CD4-positive, alpha-beta T cell treated with Interleukin-17A for 1 hour (primary cell): Measurements from ENCODE around the gene IQGAP1.
A peak's percentile ranks its signal among the peaks of the same experiment; 100 is the strongest.
"Not testable (repeated sequence)": the region's sequence is repeated elsewhere in the genome, so short reads cannot be mapped to it uniquely, and the experiment has no call there.

Source experiments
- DNase-seq: peaks from one replicate; pipeline ENCODE4 v3.0.0-alpha.2; 2020

Gene IQGAP1

DNA sequence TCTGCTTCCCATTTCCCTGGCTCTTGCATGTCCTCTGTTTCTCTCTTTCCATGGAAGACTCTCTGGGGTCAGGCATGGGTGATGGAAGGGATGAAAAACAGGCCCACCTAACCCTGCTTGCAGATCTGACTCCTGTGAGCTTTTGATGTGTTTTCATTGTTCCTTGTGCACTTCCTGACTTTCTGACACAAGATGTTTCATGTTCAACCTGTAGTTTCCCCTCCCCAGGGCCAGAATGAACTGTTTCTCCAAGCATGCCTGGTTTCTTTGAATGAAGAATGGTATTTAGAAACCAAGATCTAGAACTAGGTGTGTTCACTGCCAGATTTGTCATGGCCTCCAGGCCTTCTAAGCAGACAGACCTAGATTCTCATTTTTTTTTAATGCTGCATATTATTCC, 105.6 kb downstream of the IQGAP1 start:
- no peak for DNase-seq

DNA sequence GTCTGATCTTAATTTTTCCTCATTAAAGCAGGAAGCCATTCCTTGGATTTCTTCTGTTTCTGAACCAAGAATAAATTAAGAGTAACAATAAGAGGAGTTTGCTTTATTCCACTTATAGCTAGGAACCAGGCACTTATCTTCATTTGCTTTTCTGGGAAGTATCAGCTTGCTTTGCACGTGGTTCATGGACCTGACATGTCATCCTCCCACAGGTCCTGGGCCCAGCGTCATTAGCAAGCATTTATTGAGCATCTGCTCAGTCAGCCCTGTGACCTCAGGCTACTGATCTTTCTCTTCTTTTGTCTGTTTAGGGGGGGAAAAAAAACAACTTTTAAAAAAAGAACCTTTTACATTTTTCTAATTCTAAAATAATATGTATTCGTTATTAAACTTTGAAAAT, 107.0 kb downstream of the IQGAP1 start:
- DNase-seq = no peak

DNA sequence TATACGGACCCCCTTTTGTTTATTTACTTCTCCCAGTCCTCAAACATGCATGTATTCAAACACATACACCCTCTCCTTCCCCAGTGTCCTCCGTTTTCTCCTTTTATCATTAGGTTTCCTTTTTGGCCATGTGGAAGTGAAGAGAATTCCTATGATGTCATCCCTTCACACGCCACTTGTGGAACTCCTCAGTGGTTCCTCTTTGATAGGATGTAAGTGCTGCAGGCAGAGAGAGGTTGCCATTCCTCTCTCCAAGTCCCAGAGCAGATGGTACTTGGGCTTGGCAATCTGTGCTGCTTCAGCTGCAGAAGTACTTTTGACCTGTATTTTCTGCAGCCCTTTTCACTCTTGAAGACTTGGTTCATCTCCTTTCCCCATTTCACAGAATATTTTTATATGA, 108.7 kb downstream of the IQGAP1 start:
- DNase-seq = no peak

DNA sequence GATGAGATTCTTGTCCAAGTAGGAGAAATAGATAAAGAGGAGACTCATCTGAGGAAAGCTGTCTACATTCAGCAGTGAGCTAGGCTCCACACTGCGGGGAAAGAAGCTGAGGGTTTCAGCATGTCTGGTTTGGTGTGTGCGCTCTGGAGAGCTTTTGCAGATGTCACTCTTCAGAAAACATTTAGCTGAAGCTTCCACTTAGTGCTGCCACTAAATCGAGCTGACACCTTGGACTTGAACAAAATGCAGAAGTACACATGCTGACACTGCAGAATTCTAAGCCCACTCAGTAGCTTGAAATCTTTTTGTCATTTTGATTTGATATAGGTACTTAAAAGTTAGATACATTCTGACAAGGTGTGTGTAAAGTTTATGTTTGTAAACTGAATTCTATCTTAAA, 109.3 kb downstream of the IQGAP1 start:
- no peak for DNase-seq

DNA sequence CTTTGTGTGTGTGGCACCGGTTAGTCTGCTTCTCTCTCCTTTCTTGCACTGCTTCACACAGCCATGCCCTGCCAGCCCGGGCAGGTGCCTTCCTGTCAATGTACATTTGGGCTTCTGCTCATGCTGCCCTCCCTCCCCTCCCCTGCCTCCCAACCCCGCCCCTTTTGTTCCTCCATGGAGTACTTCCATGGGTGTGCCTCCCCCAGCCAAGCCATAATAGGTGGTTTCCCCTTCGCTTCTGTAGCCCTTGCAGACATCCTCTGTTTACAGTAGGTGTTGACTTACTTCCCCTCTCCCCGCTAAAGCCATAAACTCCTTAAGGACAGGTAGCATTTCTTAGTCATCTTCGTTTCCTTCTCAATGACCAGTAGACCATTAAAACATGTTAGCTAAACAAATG, 109.9 kb downstream of the IQGAP1 start:
- DNase-seq = no peak

DNA sequence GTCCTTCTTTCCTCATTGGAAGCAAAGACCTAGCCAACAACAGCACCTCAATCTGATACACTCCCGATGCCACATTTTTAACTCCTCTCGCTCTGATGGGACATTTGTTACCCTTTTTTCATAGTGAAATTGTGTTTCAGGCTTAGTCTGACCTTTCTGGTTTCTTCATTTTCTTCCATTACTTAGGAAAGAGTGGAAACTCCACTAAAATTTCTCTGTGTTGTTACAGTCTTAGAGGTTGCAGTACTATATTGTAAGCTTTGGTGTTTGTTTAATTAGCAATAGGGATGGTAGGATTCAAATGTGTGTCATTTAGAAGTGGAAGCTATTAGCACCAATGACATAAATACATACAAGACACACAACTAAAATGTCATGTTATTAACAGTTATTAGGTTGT, 112.1 kb downstream of the IQGAP1 start:
- no peak for DNase-seq

DNA sequence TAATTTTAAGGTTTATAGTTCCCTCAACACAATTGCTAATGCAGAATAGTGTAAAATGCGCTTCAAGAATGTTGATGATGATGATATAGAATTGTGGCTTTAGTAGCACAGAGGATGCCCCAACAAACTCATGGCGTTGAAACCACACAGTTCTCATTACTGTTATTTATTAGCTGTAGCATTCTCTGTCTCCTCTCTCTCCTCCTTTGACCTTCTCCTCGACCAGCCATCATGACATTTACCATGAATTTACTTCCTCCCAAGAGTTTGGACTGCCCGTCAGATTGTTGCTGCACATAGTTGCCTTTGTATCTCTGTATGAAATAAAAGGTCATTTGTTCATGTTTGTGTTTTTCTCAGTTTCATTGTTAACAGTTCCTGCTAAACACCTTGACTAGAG, 113.9 kb downstream of the IQGAP1 start:
- no peak for DNase-seq

DNA sequence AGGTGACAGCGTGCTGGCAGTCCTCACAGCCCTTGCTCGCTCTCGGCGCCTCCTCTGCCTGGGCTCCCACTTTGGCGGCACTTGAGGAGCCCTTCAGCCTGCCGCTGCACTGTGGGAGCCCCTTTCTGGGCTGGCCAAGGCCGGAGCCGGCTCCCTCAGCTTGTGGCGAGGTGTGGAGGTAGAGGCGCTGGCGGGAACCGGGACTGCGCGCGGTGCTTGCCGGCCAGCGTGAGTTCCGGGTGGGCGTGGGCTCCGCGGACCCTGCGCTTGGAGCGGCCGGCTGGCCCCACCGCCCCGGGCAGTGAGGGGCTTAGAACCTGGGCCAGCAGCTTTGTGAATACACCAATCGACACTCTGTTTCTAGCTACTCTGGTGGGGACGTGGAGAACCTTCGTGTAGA, 122.7 kb downstream of the IQGAP1 start:
- not testable (repeated sequence) for DNase-seq

DNA sequence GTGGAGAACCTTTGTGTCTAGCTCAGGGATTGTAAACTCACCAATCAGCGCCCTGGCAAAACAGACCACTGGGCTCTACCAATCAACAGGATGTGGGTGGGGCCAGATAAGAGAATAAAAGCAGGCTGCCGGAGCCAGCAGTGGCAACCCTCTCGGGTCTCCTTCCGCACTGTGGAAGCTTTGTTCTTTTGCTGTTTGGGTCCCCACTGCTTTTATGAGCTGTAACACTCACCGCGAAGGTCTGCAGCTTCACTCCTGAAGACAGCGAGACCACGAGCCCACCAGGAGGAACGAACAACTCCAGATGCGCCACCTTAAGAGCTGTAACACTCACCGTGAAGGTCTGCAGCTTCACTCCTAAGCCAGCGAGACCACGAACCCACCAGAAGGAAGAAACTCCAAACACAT, 123.2 kb downstream of the IQGAP1 start:
- DNase-seq = peak; percentile 15

DNA sequence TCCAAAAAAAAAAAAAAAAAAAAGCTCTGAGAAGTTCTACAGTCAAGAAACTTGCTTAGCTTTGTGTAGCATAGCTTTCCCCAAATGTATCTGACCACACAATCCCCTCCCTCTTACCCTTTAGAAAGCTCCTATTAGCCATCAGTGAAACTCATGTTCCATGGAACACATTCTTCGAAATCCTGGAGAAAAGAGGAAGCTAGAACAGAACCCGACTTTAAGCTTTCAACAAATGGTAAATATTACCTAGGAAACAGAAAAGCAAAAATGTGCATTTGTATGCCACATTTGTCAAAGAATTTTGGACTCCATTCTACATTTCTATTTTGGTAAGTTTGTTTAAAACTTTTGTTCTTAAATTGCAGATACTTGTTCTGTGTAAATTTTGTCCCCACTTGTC, 124.2 kb downstream of the IQGAP1 start:
- DNase-seq = no peak

DNA sequence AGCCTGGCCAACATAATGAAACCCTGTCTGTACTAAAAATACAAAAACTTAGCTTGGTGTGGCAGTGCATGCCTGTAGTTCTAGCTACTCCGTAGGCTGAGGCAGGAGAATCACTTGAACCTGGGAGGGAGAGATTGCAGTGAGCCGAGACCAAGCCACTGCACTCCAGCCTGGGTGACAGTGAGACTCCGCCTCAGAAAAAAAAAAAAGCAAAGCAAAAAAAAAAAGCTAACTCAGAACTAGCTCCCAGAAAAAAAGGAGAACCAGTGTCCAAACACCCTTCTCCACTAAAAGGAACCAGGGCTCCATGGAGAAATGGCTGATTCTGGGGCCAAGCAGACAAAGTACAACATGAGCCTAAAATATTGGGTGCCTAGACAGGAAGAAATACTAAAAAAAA, 124.9 kb downstream of the IQGAP1 start:
- no peak for DNase-seq

DNA sequence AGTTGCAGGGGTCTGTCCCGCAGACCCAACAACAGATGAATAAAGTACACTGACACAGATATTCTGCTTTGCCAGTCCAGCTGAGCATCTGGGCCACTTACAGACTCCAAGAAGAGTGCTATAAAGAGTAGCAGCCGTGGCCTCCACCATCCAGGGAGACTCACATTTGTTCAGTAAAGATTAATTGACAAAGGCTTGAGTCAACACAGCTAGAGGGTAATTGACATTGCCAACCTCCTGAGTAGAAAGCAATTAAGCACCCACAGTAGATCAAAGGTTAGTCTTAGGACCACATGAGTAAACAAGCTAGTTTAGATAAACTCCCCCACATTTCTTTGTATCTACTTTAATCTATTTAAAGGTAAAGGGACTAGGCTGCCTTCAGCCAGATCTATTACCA, 125.4 kb downstream of the IQGAP1 start:
- DNase-seq = no peak

DNA sequence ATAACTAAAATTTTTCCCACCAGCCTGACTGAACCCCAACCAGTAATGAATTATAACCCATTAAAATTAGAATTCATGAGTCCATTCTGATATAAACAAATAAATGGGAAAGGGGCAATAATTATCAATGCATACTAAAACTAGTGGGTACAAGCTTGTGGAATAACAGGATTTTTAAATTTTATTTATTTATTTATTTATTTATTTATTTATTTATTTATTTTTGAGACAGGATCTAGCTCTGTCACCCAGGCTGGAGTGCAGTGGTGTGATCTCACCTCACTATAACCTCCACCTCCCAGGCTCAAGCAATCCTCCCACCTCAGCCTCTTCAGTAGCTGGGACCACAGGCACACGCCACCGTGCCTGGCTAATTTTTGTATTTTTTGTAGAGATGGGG, 125.9 kb downstream of the IQGAP1 start:
- DNase-seq = not testable (repeated sequence)

DNA sequence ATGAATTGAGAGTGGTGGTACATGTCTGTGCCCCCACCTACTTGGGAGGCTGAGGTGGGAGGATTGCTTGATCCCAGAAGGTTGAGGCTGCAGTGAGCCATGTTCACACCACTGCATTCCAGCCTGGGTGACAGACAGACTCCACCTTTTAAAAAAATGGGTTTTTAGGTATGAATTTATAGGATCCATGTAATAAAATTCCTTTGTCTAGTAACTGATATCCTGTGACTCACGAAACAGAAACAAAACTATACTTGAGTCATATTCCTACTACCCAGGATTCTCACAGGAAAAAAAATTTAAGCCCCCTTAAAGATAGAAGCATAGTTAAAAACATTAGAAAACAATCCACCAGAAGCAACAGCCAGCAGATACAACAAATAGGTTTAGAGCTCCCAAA, 131.6 kb downstream of the IQGAP1 start:
- no peak for DNase-seq

DNA sequence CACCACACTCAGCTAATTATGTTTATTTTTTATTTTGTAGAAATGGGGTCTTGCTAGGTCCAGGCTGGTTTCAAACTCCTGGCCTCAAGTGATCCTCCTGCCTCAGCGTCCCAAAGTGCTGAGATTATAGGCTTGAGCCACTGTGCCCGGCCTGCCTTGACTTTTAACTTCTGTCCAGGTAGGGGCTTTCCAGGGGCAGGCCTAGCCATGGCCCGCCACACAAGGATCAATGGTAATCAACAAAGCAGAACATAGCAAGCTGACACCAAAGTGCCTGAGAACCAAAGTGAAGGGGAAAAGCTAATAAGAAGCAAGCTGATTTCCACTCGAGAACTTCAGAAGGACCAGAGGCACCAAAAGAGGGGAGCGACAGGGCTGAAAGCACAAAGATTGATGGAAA, 132.3 kb downstream of the IQGAP1 start:
- DNase-seq = no peak

DNA sequence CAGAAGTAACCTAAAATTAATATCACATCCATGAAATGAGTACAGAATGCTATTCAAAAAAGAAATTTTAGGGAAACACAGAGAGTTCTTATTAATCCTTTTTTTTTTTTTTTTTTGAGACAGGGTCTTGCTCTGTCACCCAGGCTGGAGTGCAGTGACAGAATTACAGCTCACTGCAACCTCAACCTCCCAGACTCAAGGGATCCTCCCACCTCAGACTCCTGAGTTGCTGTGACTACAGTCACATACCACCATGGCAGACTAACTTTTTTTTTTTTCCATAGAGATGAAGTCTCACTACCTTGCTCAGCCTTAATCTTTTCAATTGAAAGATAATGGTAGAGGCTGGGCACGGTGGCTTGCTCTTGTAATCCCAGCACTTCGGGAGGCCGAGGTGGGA, 135.3 kb downstream of the IQGAP1 start:
- no peak for DNase-seq

DNA sequence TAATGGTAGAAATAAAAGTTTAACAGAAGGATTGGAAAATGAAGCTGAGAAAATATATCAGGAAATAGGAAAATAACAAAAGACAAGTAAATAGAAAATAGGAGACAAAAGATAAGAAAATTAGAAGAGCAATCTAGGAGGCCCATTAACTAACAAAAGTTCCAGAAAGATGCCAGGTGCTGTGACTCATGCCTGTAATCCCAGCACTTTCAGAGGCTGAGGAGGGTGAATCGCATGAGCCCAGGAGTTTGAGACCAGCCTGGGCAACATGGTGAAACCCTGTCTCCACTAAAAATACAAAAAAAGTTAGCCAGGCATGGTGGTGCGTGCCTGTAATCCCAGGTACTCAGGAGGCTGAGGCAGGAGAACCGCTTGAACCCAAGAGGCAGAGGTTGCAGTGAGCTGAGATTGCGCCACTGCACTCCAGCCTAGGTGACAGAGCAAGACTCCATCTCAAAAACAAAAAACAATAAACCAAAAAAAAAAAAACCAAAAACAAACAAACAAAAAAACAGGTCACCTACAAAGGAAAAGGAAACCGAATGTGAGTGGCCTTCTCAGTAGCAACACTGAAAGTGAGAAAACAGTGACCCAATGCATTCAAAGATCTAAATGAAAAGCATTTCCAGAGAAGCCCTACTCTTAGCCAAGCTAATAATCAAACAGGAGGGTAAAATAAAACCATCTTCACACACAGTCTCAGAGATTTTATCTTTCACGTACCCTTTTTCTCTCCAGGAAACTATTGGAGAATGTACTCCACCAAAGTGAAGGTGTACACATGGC, 136.2 kb downstream of the IQGAP1 start:
- DNase-seq = not testable (repeated sequence)

DNA sequence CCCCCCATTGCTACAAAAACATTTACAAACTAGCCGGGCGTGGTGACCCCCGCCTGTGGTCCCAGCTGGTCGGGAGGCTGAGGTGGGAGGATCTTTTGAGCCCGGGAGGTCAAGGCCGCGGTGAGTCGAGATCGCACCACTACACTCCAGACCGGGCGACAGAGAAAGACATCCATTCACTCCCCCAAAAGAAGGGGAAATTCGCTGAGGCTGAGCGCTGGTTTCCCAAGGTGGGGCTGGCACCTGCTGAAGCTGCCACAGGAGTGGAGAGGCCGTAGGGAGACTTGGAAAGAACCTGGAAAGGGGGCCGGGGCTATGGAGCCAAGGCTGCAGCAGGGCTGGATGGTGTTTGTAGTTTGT, 140.9 kb downstream of the IQGAP1 start:
- DNase-seq = no peak

DNA sequence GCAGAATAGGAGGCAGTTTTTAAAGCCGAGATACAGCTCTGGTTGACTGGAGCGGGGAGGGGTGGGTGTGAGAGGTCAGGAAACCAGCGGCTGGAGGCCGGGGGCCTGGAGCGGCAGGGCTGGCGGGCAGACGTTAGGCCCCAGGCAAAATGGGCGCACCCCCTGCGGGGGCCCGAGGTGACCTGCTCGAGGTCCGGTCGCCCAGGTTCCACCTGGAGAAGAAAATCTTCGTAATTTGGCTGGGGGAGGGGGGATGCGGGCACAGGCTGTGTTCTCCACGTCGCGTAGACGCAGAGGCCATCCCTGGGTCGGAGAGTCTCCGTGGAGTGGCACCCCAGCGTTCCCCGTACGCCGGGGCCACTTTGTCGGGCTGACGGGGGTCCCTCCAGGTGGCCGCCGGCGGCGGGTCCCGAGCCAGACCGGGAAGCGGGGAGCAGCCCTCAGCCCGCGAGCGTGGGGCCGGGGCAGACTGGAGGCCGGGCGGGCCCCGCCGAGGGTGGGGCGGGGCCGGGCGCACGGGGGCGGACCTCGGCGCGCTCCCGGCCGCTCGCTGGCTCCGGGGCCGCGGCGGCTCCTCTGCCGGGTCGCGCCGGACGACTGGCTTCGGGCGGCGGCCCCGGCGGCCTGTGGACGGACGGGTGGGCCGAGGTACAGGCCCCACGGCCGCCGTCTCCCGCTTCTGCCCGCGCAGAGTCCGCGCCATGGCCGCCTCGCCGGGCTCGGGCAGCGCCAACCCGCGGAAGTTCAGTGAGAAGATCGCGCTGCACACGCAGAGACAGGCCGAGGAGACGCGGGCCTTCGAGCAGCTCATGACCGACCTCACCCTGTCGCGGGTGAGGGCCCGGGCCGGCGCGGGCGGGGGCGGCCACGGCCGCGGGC, 141.6 kb downstream of the IQGAP1 start, which contains the start of gene CRTC3:
CRTC3 (plus strand) TSS at position 553 of the 879 bp plus-strand sequence; CDS start at position 702, 149 bp downstream.
- peak; percentile 61 for DNase-seq

DNA sequence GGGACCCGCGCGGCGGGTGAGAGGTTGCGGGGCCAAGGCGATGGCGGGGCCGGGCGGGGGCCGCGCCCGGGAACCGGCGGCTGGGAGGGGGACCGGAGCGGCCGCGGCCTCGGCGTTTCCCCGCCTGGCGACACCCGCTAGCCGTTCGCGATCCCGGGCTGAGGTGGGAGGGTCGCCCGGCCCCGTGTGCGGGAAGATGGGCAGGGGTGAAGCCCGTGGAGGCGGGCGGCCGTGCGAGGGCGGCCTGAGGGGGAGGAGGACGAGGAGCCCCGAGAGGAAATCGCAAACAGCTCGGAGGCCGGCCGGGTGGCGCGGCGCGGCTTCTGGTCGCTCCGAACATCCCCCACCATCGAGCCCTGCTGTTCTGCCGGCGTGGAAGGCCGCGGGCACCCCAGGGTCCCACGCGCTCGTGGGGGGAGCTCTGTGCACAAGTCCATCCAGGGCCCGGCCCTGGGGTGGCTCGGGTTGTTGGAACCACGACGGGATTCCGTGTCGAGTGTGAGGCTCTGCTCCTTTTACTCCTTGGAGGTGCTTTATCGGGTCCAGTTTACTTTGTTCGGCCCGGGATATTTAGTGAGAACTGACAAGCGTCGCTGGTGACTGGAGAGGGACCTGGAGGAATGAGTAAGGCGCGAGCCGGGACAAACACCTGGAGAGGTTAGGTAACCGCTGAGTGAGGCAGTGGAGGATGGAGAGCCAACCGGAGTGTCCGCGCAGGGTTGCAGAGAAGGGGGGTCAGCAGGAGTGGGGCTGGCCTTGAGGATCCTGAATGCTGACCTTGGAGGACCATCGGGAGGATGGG, 142.4 kb downstream of the IQGAP1 start:
- peak; percentile 50 for DNase-seq

DNA sequence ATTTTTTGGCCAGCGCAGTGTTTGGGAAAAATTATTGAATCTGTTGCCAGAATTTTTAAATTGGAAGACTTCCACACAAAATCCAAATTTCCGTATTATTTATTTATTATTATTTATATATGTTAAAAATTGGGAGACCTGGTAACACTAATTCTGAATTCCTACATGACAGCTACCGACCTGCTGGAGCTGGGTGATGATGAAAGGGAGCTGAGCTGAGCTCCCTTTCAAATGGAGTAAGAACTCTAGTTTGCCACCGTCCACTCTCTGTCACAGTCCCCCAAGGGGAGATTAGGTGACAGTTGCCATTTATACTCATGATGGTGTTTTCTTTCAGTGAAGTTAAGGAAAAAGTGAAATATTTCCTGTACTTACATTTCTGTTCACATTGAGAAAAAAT, 143.1 kb downstream of the IQGAP1 start:
- no peak for DNase-seq

DNA sequence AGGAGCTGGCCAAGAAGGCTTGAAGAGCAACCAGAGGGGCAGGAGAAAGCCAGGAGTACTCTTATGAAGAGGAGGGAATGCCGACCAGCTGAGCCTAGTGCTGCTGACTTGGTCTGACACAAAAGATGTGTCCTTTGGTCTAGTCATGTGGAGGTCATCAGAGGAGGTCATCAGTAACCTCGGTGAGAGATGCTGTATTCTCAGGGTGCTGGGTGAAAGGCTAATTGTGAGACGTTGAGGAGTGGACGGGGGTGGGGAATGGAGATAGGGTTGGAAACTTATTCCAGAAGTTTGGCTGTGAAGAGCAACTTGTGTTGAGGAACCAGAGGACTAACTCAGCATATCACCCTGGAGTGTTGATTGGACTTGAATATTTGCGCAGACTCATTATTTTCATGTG, 147.2 kb downstream of the IQGAP1 start:
- DNase-seq = no peak

DNA sequence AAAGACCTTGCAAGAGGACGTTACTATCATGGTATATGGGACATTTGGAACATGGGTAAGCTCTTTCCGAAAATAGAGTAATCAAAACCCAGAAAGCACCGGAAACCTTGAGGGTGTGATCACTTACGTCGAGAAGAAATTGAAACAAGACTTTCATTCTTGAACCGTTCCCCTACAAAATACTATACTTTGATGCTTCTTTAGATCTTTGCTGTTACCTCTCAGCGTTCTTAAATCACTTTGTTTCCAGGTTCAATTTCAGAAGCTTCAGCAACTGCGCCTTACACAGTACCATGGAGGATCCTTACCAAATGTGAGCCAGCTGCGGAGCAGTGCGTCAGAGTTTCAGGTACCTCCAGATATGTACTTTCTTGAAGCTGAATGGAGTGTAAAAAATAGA, 151.7 kb downstream of the IQGAP1 start:
- DNase-seq = peak; percentile 64
